GM19035 (cell line): Measurements from ENCODE around the gene GLRX2.
"Not testable (repeated sequence)": the region's sequence is repeated elsewhere in the genome, so short reads cannot be mapped to it uniquely, and the experiment has no call there.

Source experiments
- ATAC-seq: cut with Tn5 transposase; IDR thresholded peaks from one replicate; pipeline ENCODE4 v1.9.1; 2021; ENCODE audit not compliant: unreplicated experiment

Gene GLRX2

DNA sequence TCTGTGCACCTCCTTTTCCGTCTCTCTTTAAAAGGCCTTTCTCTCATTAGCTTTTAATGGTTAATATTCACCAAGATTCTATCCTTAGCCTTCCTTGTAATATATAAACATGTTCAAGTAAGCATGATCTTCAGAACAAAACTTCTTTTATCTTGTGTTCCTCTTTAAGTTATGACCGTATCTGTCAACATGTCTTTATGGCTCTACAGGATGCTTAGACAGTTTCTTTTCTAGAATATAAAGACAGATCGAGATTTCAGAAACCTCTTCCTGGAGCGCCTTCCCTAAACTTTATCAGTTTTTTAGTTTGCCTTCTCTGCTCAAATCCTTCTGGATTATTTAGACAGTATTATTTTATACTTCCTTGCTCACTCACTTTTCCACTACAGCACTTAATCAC lies 38.6 kb downstream of the GLRX2 start:
- ATAC-seq: no peak

DNA sequence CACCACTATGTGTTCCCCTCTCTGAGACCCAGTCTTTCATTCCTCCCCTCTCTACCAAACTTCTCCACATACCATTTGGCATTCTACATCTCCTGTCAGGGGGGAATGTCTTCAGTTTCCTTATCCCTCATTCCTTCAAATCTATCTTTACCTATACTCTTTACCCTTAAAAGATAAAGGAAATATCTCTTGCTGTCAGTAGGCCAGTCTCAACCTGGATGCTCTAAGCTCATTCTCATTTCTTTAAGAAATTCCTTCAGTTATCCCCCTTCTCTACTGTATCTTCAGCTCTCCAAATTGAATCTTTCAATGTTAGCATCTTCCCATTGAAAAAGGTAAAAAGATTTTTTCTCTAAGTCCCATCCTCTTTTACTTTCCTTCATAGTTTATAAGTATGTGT lies 39.3 kb downstream of the GLRX2 start:
- no peak for ATAC-seq

DNA sequence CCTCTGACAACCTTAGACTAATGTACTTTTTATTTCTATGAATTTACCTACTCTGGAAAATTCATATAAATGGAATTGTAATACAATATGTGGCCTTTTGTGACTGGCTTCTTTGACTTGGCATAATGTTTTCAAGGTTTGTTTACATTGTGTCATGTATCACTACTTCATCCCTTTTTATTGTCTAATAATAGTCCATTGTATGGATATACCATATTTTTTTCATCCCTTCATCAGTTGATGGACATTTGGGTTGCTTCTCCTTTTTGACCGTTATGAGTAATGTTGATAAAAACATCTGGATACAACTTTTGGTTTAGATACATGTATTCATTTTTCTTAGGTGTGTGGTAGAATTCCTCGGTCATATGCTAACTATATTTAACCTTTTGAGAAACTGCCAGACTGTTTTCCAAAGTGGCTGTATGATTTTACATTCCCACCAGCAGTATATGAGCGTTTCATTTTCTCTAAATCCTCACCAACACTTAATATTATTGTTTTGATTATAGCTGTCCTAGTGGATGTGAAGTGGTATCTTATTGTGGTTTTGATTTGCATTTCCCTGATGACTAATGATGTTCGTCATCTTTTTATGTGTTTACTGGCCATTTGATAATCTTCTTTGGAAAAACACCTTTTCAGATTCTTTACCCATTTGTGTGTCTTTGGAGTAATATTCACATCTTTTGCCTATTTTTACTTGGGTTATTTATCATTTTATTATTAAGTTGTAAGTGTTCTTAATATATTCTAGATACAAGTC lies 42.3 kb downstream of the GLRX2 start:
- no peak for ATAC-seq

DNA sequence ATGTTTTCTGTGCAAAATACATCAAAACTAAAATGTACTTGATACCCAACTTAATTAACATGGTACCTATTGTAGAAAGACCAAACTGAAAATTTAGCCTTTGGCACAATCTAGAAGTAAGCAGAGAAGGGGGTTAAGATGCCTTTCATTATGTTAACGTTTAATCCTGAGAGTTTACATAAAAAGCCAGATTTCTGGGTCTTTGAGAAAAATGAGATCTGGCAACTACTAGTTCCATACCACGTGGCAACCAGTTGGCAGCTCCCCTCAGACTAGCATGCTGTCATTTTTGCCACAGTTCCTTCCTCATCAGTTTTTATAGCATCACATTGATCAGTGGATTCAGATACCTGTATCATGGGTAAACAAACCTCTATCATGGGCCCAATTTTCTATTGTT lies 44.3 kb downstream of the GLRX2 start:
- no peak for ATAC-seq

DNA sequence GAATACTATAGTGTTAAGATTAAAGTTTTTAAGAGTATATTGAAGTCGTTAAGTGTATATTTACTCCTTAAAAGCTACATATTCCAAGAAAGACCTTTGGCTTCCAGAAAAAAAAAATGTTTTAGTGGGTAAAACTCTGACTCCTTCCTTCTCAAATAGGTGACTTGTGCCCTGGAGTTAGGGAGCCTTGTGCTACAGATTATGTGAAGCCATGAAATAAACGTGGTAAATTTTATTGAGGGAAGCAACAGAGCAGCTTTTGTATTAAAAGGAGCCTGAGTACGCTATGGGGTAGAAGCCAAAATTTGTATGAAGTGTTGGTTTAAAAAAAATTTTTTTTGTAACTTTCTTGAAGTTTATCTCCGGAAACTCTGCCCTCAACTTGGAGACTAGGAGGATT lies 44.8 kb downstream of the GLRX2 start:
- no peak for ATAC-seq

DNA sequence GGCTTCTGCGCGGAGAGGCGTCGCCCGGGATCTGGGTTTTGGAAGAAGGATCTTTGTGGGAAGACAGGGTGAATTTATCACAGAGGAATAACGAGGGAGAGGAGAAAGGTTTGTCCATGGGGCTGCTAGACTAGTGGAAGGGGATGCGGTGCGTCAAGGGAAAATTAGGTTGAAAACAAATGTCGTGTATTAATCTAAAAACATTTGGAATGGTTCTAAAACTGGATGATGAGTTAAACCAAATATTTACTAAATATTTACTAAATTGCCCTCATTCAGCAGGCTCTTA lies 45.2 kb downstream of the GLRX2 start:
- ATAC-seq: no peak

DNA sequence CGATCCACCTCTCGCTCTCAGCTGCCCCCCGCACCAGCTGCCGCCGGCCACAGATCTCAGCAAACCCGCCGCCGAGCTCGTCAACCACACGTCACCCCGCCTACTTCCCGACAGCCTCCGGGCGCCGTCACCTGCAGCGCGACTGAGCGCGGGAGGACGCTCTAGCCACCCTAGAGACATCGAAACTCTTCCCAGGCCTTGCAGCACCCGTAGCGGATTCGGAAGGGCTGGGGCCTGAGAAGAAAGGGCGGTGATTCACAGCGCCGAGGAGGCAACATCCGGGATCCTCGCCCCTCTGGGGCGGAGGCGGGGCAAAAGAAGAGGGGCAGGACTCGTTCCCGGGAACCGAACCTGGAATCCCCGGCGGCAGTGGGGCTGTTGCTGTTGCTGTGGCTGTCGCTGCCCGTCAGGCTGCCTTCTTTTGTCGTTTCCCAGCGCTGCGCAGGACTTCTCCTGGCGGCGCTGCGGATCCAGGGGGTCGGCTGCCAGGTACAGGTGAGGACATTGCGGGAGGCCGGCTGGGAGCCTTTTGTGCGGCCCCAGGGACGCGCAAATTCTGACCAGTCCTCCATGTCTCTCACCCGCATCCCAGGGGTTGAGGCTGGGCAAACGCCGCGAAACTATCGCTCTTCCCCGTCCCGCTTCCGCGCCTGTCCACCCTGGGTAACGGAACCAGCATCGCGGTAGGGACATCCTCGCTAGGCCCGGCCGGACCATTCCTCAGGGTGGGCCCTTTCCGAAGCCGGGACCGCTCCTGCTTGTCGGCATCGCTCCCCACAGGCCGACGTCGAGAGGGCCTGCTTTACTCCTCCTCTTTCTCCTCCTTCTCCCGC lies 45.7 kb downstream of the GLRX2 start, which contains the start of the genes RO60 and UCHL5:
Gene RO60, plus strand, starts transcription at position 331 of the 833 bp plus-strand sequence. CDS start 9,443 bp downstream, outside the sequence.
Gene UCHL5, minus strand, starts transcription at position 79 of the 833 bp plus-strand sequence. CDS start 100 bp downstream, outside the sequence.
- ATAC-seq: peak; percentile 92

DNA sequence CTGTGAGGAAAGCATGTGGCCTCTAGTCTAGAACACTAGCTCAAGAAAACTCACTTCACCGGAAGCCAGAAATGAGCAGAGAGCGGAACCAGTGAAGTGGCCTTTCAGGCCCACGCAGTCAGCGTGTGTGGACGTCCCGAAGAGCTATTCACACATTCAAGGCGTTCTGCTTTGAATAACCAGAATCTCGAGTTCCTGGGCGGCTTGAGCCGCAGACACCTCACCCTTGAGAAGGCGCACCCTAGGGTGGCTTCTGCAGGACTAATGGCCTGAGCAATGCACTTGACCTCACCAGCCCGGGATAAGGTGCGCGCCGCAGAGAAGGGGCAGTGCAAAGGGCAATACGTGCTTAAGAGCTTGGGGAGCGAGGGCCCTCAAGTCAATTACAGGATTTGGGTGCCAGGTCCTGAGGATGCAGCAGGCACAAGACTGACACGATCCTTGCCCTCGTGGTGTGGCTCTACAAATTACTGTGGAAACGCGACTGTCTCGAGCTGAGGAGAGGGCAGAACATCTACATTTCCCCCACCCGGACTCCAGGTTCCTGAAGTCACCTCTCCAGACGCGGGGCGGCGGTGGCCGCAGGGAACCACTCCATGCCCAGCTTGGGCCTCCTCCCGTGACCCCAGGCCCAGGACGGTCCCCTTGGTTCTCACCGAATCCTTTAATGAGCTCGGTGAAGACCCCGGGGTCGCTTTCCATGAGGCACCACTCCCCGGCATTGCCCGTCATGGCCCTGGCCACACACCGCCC lies 46.5 kb downstream of the GLRX2 start:
- peak; percentile 46 for ATAC-seq

DNA sequence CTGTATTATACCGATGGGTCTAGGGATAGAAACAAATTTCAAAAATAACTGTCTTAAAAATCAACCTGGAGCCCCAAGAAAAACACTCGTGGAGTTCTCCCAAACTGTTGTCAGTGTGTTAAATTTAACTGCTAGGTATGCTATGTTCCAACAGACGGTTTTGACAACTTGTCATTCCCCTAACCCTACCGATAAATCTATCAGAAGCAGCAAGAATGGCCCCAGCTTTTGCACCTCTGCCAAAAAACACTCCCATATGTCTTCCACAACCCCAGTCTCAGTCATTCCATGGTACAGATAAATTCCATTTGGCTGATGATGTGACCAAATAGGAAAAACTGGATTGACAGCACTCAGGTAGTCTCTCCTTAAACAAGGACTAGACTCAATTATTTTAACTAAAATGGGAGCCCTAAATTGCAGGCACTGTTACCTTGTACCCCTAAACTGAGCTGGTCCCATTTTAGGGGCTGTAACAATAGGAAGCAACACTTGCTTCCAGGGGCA lies 51.0 kb downstream of the GLRX2 start:
- no peak for ATAC-seq

DNA sequence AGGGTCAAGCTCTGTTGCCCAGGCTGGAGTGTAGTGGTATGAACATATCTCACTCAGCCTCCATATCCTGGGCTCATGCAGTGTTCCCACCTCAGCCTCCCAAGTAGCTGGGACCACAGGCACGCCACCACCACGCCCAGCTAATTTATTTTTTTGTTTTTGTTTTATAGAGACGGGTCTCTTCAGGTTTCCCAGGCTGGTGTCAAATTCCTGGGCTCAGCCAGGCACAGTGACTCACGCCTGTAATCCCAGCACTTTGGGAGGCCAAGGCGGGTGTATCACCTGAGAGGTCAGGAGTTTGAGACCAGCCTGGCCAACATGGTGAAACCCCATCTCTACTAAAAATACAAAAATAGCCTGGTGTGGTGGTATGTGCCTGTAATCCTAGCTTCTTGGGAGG lies 56.3 kb downstream of the GLRX2 start:
- not testable (repeated sequence) for ATAC-seq
